CD14-positive monocyte (primary cell): Measurements from ENCODE around the gene JAML. TPM values are rescaled to one million over a fixed set of nuclear protein-coding genes. Genes with fewer than 3 reads are reported as not detected.

Experiments
- DNase-seq, 3 donors: peaks; one replicate each; pipeline ENCODE4 v3.0.0-alpha.2; 2011 to 2022
- H2AFZ ChIP-seq: 2 replicates; pipeline ENCODE4 v1.6.0; 2012; ENCODE audit warnings: mild to moderate bottlenecking, low read depth, low read length, inconsistent platforms; ENCODE audit not compliant: insufficient read depth, poor library complexity, severe bottlenecking
- H3K27ac ChIP-seq, 2 donors: 1 replicate in 1 of 2; 2 replicates in 1 of 2; pipeline ENCODE4 v1.5.1; 2012 to 2013; ENCODE audit warnings: low read length in 2 of 2, control low read depth in 1 of 2, inconsistent platforms in 1 of 2, low read depth in 1 of 2, mild to moderate bottlenecking in 1 of 2
- H3K27me3 ChIP-seq, 2 donors: one replicate each; pipeline versions ENCODE4 v1.6.0 to v1.6.1; 2011 to 2013; ENCODE audit warnings: low read length in 2 of 2; ENCODE audit not compliant: control insufficient read depth in 2 of 2, insufficient read depth in 2 of 2
- H3K36me3 ChIP-seq, 2 donors: replicated peaks in 1 of 2; 1 replicate in 1 of 2; 2 replicates in 1 of 2; pipeline versions ENCODE4 v1.5.1 to v1.6.1; 2012 to 2013; ENCODE audit warnings: low read length in 2 of 2, control low read depth in 1 of 2, inconsistent platforms in 1 of 2, mild to moderate bottlenecking in 1 of 2; ENCODE audit not compliant: insufficient read depth in 2 of 2, control insufficient read depth in 1 of 2
- H3K4me1 ChIP-seq, 2 donors: 1 replicate in 1 of 2; 2 replicates in 1 of 2; pipeline versions ENCODE4 v1.5.1 to v1.6.1; 2012 to 2013; ENCODE audit warnings: low read length in 2 of 2, control low read depth in 1 of 2, inconsistent platforms in 1 of 2, mild to moderate bottlenecking in 1 of 2, moderate library complexity in 1 of 2; ENCODE audit not compliant: insufficient read depth in 2 of 2, control insufficient read depth in 1 of 2
- H3K4me2 ChIP-seq: replicated peaks from 2 replicates; pipeline ENCODE3; 2012; ENCODE audit warnings: low read length, moderate library complexity, mild to moderate bottlenecking; ENCODE audit not compliant: poor library complexity, severe bottlenecking; ENCODE audit errors: extremely low read depth
- H3K4me3 ChIP-seq, 3 experiments: fragments of 200-600 bp in 1 of 3; sonication (generic) in 1 of 3; replicated peaks in 1 of 3; 1 replicate in 2 of 3; 2 replicates in 1 of 3; pipeline ENCODE4 v1.5.1; 2011 to 2013; ENCODE audit warnings: low read length in 3 of 3, mild to moderate bottlenecking in 3 of 3, control low read depth in 2 of 3, low read depth in 2 of 3, inconsistent platforms in 1 of 3, moderate library complexity in 1 of 3
- H3K79me2 ChIP-seq: 2 replicates; pipeline ENCODE4 v1.6.0; 2012; ENCODE audit warnings: mild to moderate bottlenecking, control low read depth, inconsistent platforms, low read length, moderate library complexity; ENCODE audit not compliant: insufficient read depth
- H3K9ac ChIP-seq: 2 replicates; pipeline ENCODE4 v1.6.0; 2017; ENCODE audit warnings: low read length, mild to moderate bottlenecking; ENCODE audit not compliant: insufficient read depth, poor library complexity, severe bottlenecking
- H3K9me3 ChIP-seq, 2 donors: replicated peaks in 1 of 2; 1 replicate in 1 of 2; 2 replicates in 1 of 2; pipeline versions ENCODE4 v1.5.1 to v1.6.1; 2012 to 2013; ENCODE audit warnings: low read length in 2 of 2, control low read depth in 1 of 2; ENCODE audit not compliant: control insufficient read depth in 1 of 2, insufficient read depth in 1 of 2
- H4K20me1 ChIP-seq: 2 replicates; pipeline ENCODE4 v1.6.0; 2012; ENCODE audit warnings: mild to moderate bottlenecking, low read length, control low read depth, moderate library complexity; ENCODE audit not compliant: insufficient read depth
- H3K27ac Mint-ChIP-seq, 7 donors: one replicate each; pipeline ENCODE4 v1.8.0; 2020; ENCODE audit warnings: mild to moderate bottlenecking in 7 of 7, mixed read lengths in 7 of 7, moderate library complexity in 6 of 7, inconsistent platforms in 2 of 7
- H3K27me3 Mint-ChIP-seq, 3 donors: one replicate each; pipeline ENCODE4 v1.8.0; 2021 to 2022; ENCODE audit warnings: low read depth in 3 of 3, mild to moderate bottlenecking in 3 of 3, mixed read lengths in 3 of 3, moderate library complexity in 3 of 3, inconsistent platforms in 1 of 3
- H3K36me3 Mint-ChIP-seq, 2 donors: one replicate each; pipeline ENCODE4 v1.8.0; 2020; ENCODE audit warnings: mixed read lengths in 2 of 2, inconsistent platforms in 1 of 2, mild to moderate bottlenecking in 1 of 2
- H3K4me1 Mint-ChIP-seq: one replicate; pipeline ENCODE4 v1.8.0; 2020; ENCODE audit warnings: mild to moderate bottlenecking, mixed read lengths
- H3K4me3 Mint-ChIP-seq, 2 donors: one replicate each; pipeline ENCODE4 v1.8.0; 2020; ENCODE audit warnings: mild to moderate bottlenecking in 2 of 2, mixed read lengths in 2 of 2, moderate library complexity in 1 of 2
- H3K9me3 Mint-ChIP-seq, 7 donors: one replicate each; pipeline ENCODE4 v1.8.0; 2020 to 2022; ENCODE audit warnings: mixed read lengths in 7 of 7, mild to moderate bottlenecking in 6 of 7, moderate library complexity in 6 of 7, inconsistent platforms in 2 of 7
- CTCF ChIP-seq: fragments of 200-600 bp; IDR thresholded peaks from one replicate; pipeline ENCODE4 v1.8.0; 2022; ENCODE audit warnings: antibody characterized with exemption, mild to moderate bottlenecking
- WGBS: methylation state at CpG from one replicate; pipeline ENCODE4 v1.1.5; 2013; ENCODE audit warnings: missing lambda C conversion rate; ENCODE audit not compliant: insufficient coverage; 5-methylcytosine and 5-hydroxymethylcytosine counted together
- intact Hi-C, 2 donors: fragments of 100-400 bp; cut with micrococcal nuclease; formaldehyde crosslinking; loops; one replicate each; pipeline versions ENCODE4 v1.15.0 to v1.15.1; 2023
- polyA plus RNA-seq, 3 donors: library from polyadenylated mRNA; depleted of rRNA in 1 of 3; unstranded in 2 of 3; stranded (reverse) in 1 of 3; fragments of 300-500 nt in 2 of 3; fragments of >200 nt in 1 of 3; fragmentation: Illumina TruSeq in 2 of 3; gene quantifications; 1 replicate in 2 of 3; 2 replicates in 1 of 3; pipeline ENCODE4 v1.2.3, GENCODE V29; 2012 to 2021

JAML gene
- polyA plus RNA-seq, 3 donors = 316 to 968 (median 748) TPM

- peaks cover 32% of the 10 kb centered on the region for H3K79me2 ChIP-seq
- no peak overlapping the region for H3K4me2 ChIP-seq
- DNase-seq = no peak
- no peaks in the 10 kb centered on the region for H3K36me3 ChIP-seq
- H2AFZ ChIP-seq = no peak overlapping the region
- Mint-ChIP-seq H3K27me3 (peaks cover 0 to 9% (median 0%) of the 10 kb centered on the region in 3 donors), H3K36me3 (peaks cover 15 to 17% of the 10 kb centered on the region in 2 donors), H3K9me3 (peaks cover 0 to 2% (median 0%) of the 10 kb centered on the region in 7 donors), H3K4me3 (no peak overlapping the region), H3K27ac (peak overlapping the region in 3 of 7 donors; percentile 7 to 72 (median 61)), H3K4me1 (peaks cover 63% of the 10 kb centered on the region)
- 100% methylated on average over 1 of the region's 3 CpGs for WGBS
- peaks cover 36 to 51% of the 10 kb centered on the region in 2 donors for H3K4me1 ChIP-seq
- H3K27me3 ChIP-seq = no peaks in the 10 kb centered on the region
- intact Hi-C loops = no loop called here
- no peak for TF ChIP-seq CTCF
- H3K27ac ChIP-seq = no peak overlapping the region
- no peaks in the 10 kb centered on the region for H3K9me3 ChIP-seq
- H3K9ac ChIP-seq = no peak overlapping the region
- no peaks in the 10 kb centered on the region for H4K20me1 ChIP-seq
- H3K4me3 ChIP-seq = no peak overlapping the region
Measured at GRCh38 chr11:118245936-118246562, 21.2 kb upstream of the JAML start.

GRCh38 chr11:118243993-118244762, 19.4 kb upstream of the JAML start:
- Histone ChIP-seq H4K20me1 (no peaks in the 10 kb centered on the region), H3K9me3 (no peaks in the 10 kb centered on the region), H3K4me3 (no peak overlapping the region), H3K36me3 (no peaks in the 10 kb centered on the region), H2AFZ (no peak overlapping the region), H3K27ac (no peak overlapping the region), H3K79me2 (peaks cover 23% of the 10 kb centered on the region), H3K4me2 (no peak overlapping the region), H3K9ac (no peak overlapping the region), H3K27me3 (no peaks in the 10 kb centered on the region), H3K4me1 (peaks cover 49 to 59% of the 10 kb centered on the region in 2 donors)
- 84% methylated on average over 3 of the region's 3 CpGs for WGBS
- Mint-ChIP-seq H3K36me3 (peaks cover 15 to 17% of the 10 kb centered on the region in 2 donors), H3K4me1 (peaks cover 74% of the 10 kb centered on the region), H3K9me3 (peaks cover 0 to 2% (median 0%) of the 10 kb centered on the region in 7 donors), H3K27ac (peak overlapping the region in 5 of 7 donors; percentile 9 to 66 (median 22)), H3K4me3 (no peak overlapping the region), H3K27me3 (peaks cover 0 to 11% (median 0%) of the 10 kb centered on the region in 3 donors)
- intact Hi-C loops = no loop called here
- no peak for TF ChIP-seq CTCF
- DNase-seq = peak in 1 of 3 donors; percentile 27
